Measurements from ENCODE around the gene SIX3.

The SIX3 gene

DNA sequence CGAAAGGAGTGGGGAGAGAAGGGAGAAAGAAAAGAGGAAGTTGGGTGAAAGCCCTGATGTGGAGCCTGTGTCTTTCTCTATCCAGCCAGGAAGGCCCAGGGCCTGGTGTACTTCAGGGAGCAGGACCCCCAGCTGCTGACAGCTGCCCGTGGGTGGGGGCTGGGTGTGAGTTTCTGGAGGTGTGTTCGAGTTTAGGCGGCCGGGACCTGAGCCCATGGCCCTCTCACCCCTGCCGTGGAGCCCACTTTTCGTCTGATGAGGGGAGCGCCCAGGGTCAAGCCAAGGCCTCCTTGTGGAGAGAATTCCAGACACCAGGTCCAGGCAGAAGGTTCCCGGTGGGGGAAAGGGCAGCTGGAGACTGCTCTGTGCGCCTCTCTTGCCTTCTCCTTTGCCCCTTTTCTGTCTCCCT lies 2.2 kb downstream of the SIX3 start:
- no peak for DNase-seq (ENCODE audit: low spot score)

DNA sequence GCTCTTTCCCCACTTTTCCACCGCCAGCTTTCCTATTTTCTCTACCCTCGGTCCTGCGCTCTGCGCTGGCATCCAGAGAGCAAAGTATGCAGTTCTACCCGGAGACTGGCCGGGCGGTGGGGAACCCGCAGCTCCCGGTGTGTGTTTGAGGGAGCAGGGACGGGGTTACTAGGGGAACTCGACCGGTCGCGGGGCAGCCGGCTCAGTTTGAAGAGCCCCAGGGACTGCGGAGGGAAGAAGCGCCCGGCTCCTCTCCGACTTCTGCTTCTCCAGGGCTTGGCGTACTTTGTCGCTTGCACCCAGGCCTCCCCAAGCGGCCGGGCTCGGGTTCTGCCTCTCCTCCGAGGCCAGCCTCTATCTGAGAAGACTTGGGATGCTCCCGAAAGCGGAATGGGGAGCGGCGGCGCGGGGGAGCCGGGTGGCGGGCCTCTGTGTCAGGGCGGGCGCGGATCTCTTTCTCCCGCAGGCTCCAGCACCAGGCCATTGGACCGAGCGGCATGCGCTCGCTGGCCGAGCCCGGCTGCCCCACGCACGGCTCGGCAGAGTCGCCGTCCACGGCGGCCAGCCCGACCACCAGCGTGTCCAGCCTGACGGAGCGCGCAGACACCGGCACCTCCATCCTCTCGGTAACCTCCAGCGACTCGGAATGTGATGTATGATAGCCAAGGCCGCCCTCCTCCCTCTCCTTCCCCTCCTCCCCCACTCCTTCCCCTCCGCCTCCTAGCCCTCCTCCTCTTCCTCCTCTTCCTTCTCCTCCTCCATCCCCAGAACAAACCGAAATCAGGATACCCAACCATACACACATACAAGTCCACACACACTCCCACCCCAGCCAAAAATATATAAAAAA lies 2.8 kb downstream of the SIX3 start:
- DNase-seq (ENCODE audit: low spot score), result no peak

DNA sequence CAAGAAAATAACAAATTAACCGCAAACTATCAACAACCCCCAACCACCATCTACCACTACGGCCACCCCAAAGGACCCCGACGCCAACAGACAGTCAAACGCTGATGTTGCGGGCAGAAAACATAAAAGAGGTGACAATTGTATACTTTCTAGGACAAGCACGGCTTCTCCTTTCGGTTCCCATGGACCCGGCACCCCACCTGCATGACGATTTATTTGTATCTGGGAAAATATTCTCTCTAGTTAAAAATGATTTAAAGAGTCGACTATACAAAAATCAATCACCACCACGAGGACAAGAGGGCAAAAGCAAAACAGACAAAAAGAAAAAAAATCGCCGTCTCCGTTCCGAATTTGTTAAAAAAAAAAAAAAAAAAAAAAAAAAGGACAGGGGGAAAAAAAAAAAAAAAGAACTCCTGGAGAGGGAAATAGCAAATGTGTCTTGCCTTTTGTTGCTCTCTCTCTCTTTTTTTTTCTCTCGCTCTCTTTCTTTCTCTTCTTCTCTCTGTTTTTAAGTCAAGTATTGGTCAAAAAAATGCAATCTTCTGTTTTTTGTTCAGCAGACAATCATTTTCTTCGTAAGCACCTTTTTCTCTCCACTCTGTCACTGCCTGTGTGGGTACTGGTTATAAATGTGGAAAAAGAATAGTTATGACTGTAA lies 3.6 kb downstream of the SIX3 start:
- DNase-seq (ENCODE audit: low spot score), result no peak

DNA sequence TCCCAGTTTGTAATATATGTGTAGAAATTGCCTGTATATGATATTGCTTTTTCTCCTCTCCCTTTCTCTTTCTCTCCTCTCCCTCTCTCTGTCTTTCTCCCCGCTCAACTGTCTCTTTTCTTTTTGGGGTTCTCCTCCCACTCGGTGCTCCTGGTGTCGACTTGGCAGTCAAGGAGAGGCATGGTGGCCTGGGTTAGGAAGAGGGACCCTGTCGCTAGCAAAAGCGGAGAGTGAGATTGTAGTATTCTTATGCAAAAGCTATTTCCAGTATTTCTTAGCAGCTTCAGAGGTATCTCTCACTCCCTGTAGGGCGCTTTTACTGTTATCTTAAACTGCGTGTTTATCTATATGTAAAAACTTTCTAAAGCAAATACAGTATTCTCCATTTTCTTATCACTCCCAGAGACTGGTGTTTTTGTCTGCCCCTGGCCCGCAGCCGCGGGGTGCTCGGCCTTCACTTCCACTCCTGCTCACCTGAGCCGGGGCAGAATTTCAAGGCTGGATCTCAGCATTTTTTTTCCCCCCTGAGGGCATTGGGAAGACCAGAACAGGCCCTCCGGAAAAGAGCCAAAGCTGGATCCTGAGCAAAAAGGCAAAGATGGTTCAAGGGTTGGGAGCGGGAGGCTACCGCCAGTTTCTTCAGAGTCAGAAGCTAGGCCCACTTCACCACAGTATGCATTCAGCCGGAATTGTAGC lies 4.3 kb downstream of the SIX3 start:
- DNase-seq (ENCODE audit: low spot score), result no peak

DNA sequence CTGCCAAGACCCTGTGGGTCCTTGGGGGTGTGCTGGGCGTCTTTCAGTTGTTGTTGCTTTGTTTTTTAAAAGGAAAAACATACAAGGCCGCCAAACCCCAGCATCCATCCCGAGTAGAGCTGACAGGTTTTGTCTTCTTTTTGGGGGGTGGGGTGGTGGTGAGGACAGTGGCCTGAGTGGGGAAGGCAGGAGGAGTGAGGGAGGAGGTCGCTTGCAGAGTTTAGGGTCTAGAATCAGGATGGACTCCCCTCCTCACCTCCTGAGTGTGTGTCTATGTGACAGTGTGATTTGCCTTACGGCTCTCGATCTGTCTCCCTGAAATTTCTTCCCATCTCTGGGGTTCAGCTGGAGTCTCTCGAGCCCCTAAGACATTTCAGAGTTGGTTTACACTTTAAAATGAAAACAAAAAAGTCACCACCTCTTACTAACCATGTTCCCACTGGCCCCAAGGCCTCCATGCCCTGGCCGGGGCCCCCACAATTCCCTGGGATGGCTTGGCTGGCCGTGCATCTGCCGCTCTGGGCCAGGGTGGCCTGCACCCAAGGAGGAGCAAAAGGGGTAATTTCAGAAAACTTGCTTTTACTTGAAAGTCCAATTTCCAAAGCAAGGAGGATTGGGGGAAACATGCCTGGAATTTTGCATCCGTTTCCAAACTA lies 5.0 kb downstream of the SIX3 start:
- DNase-seq (ENCODE audit: low spot score), result no peak

DNA sequence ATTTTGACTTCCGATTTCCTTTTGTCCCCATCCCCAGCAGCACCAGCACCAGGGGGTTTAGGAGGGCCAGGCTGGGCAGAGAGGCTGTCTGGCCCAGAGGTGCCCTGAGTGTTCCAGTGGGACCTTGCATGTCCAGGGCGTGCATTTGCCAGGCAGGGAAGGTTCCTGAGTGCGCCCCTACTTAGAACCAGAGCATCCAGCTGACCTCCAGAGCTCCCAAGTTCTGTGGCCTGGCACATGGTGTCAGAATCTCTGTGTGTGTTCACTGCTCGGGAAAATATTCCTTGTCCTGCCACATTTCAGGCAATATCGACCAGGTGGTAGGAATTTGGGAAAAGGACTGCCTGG lies 5.5 kb downstream of the SIX3 start:
- no peak for DNase-seq (ENCODE audit: low spot score)

- no peak for DNase-seq (ENCODE audit: low spot score)
Measured at GRCh38 chr2:44948565-44949328, 7.2 kb downstream of the SIX3 start.

- peak; percentile 68 for DNase-seq (ENCODE audit: low spot score)
Measured at GRCh38 chr2:44949329-44950151, 8.0 kb downstream of the SIX3 start.

GRCh38 chr2:44950646-44951045 lies 9.1 kb downstream of the SIX3 start:
- no peak for DNase-seq (ENCODE audit: low spot score)

- DNase-seq (ENCODE audit: low spot score), result no peak
Measured at GRCh38 chr2:44951124-44951523, 9.6 kb downstream of the SIX3 start.

DNA sequence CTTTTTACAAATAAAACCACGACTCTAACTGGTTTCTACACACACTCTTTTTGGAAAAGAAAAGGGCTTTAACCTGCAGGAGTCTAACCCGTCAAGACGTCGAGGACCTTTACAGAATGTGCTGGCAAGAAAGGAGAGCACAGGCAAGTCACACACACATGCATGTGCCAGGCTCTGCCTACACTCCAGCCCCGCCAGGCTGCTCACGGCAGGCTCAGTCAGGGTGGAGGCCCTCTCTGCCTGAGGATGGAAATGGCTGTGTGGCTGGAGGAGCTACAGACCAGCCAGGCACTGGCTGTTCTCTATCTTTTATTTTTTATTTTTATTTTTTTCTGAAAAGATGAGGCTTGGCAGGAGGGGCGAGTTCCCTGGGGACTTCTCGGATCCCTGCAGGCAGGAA lies 10.2 kb downstream of the SIX3 start:
- no peak for DNase-seq (ENCODE audit: low spot score)

- DNase-seq (ENCODE audit: low spot score), result peak; percentile 88
Measured at GRCh38 chr2:44952143-44952805, 10.8 kb downstream of the SIX3 start.

GRCh38 chr2:44952806-44953498 lies 11.4 kb downstream of the SIX3 start:
- no peak for DNase-seq (ENCODE audit: low spot score)

GRCh38 chr2:44953499-44953883 lies 12.0 kb downstream of the SIX3 start:
- no peak for DNase-seq (ENCODE audit: low spot score)

DNA sequence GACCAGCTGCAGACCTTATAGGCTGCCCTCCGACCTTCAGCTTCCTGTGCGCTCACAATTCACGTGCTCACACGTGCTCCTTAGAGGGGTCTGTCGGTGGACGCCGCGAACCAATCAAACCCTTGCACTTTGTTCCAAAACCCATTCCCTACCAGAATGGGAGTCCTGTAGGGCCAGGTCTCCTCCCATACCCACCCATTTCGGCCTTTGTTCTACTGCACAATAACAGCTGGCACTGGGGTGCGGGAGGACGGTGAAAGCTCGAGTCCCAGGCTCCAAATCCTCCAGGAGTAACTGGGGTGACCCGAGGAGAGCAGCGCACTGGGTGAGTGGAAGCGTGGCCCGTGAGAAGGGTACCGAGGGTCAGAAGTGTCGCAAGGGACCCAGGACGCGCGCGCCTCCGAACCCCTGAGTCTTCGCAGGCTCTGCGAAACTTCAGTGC lies 13.0 kb downstream of the SIX3 start:
- DNase-seq (ENCODE audit: low spot score), result no peak

DNA sequence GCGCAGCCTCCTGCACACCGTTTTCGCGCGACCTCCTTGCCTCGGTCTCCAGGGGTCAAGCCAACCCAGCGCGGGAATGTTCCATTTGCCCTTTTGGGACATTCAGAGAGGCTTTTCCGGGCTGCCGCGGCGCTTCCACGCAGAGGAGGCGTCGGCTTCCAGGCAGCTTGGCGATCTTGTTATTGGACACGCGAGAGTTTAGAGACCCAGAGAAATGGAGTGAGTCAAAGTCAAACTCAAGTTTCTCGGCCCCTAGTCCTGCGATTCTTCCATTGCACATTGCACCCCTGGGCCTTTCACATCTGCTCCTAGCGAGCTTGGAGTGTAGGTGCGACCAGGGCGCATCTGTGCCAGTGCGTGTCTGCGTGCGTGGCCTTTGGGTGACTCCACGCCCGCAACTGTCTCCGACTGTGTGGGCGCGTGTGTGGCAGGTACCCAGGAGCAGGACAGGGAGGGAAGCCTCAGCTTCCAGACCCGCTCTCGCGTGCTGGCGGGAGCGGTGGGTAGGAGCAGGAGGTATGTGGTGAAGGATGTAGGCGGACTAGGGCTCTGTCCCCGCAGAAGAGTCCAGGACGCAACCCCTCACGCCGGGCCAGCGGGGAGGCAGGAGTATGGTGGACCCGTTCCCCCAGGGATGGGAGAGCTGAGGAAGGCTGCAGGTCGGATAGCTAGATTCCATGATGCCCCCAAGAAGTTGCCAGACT lies 13.5 kb downstream of the SIX3 start:
- no peak for DNase-seq (ENCODE audit: low spot score)

DNA sequence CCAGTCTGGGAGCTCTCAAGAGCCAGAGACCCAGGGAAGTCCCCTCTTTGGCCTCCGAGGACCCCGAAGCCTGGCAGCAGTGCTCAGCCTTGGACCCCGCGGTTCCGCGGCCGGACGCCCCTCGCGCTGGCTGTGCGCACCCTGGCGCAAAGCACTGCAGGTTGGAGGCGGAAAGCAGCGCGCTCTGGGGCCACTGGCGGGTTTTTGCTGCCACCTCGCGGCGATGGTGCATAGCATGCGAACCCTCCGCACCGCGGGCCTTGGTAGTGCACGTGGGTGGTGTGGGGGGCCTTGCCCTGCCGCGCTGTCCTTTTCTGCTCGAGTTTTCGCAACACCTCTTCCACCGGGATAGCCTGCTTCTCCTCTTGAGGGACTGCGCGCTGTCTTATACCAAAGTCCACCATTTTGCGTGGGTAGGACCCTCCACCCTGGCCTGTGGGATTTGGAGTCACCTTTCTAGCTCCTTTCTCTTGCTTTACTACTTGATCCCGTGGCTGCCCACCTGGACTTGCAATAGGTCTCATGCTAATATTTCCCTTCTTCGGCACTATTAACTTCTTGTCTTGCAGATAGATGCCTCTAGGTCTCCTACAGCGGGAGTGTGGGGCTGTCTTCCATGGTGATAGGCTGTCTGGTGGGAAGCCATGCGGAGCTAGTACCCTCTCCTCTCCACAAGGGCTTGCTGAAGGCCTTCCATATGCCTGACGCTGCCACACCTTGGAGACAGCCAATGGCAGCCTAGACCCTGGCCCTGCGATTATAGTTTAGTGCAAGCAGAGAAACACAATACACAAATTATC lies 14.3 kb downstream of the SIX3 start:
- peak; percentile 86 for DNase-seq (ENCODE audit: low spot score)

DNA sequence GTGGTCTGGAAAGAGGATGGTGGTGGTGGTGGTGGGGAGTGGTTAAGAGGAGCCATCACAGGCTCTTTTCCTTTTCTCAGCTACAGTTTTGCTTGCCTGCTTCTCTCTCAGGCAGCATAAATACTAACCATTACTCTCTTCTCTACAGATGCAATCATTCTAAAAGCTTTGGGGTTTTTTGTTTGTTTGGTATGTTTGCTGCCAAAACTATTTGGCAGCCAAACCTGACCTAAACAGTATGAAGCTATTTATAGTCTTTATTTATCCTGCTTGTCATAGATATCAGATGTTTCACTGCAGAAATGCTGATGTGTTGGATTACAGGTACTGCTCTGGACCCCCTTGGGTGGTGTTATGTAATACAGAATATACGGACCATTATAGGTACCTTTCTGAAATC lies 15.3 kb downstream of the SIX3 start:
- no peak for DNase-seq (ENCODE audit: low spot score)
